IMR-90 (cell line): ENCODE data around the gene CLNK. TPM values are rescaled to one million over a fixed set of nuclear protein-coding genes. Genes with fewer than 3 reads are reported as not detected.

Source experiments
- ATAC-seq: fragments of 200-7000 bp; cut with Tn5 transposase; 2 replicates; pipeline ENCODE4 v1.9.1; 2020; ENCODE audit warnings: low read depth, mild to moderate bottlenecking, moderate library complexity
- BruUV-seq: library from RNA; stranded (reverse); fragments of 400-500 nt; replicated peaks from 2 replicates; lab custom pipeline; 2021; lab: Mats Ljungman, UMichigan
- CTCF ChIA-PET: fragments of 300-600 bp; formaldehyde crosslinking; extraction: SDS; loops from one replicate; lab custom pipeline; 2021; ENCODE audit warnings: antibody characterized with exemption; lab: Yijun Ruan, JAX
- POLR2A ChIA-PET: fragments of 300-600 bp; sonication (Branson Sonifier 250); formaldehyde crosslinking; loops from one replicate; lab custom pipeline; 2022; ENCODE audit warnings: antibody characterized with exemption; ENCODE audit not compliant: unreplicated experiment; lab: Charles Lee
- DNase-seq: peaks from one replicate; pipeline ENCODE4 v3.0.0; 2013
- H2AFZ ChIP-seq: replicated peaks from 2 replicates; pipeline ENCODE3; 2013; ENCODE audit warnings: low read length, mild to moderate bottlenecking; ENCODE audit not compliant: poor library complexity
- H2AK5ac ChIP-seq: 2 replicates; pipeline ENCODE4 v1.6.1; 2013; ENCODE audit warnings: low read depth, low read length, inconsistent platforms
- H2AK9ac ChIP-seq: replicated peaks from 2 replicates; pipeline ENCODE3; 2013; ENCODE audit warnings: mild to moderate bottlenecking, low read depth, low read length, moderate library complexity; ENCODE audit not compliant: poor library complexity
- H2BK120ac ChIP-seq: 2 replicates; pipeline ENCODE4 v1.6.1; 2013; ENCODE audit warnings: low read depth, low read length, inconsistent platforms
- H2BK15ac ChIP-seq: 3 replicates; pipeline ENCODE4 v1.6.1; 2013; ENCODE audit warnings: low read depth, low read length, inconsistent platforms
- H2BK20ac ChIP-seq: 2 replicates; pipeline ENCODE4 v1.6.1; 2013; ENCODE audit warnings: low read depth, mild to moderate bottlenecking, inconsistent platforms, low read length, moderate library complexity
- H2BK5ac ChIP-seq: 2 replicates; pipeline ENCODE4 v1.6.1; 2013; ENCODE audit warnings: mild to moderate bottlenecking, low read depth, low read length, inconsistent platforms; ENCODE audit not compliant: poor library complexity, severe bottlenecking
- H3K14ac ChIP-seq: replicated peaks from 2 replicates; pipeline ENCODE4 v1.6.1; 2013; ENCODE audit warnings: low read depth, low read length, inconsistent platforms
- H3K18ac ChIP-seq: 2 replicates; pipeline ENCODE4 v1.6.1; 2013; ENCODE audit warnings: low read depth, low read length, control low read depth
- H3K23ac ChIP-seq: 2 replicates; pipeline ENCODE4 v1.6.1; 2013; ENCODE audit warnings: low read depth, low read length, inconsistent platforms
- H3K27ac ChIP-seq: 2 replicates; pipeline ENCODE4 v1.5.1; 2013; ENCODE audit warnings: mild to moderate bottlenecking, control low read depth, low read length; ENCODE audit not compliant: insufficient read depth
- H3K27me3 ChIP-seq: 2 replicates; pipeline ENCODE4 v1.6.1; 2013; ENCODE audit warnings: low read length; ENCODE audit not compliant: control insufficient read depth, insufficient read depth
- H3K36me3 ChIP-seq: 2 replicates; pipeline ENCODE4 v1.6.1; 2013; ENCODE audit warnings: low read length, mixed read lengths; ENCODE audit not compliant: control insufficient read depth, insufficient read depth
- H3K4ac ChIP-seq: 2 replicates; pipeline ENCODE4 v1.6.1; 2013; ENCODE audit warnings: low read depth, low read length, inconsistent platforms
- H3K4me1 ChIP-seq: 2 replicates; pipeline ENCODE4 v1.6.1; 2013; ENCODE audit warnings: low read length, mixed read lengths; ENCODE audit not compliant: control insufficient read depth, insufficient read depth
- H3K4me2 ChIP-seq: 2 replicates; pipeline ENCODE4 v1.6.1; 2013; ENCODE audit warnings: low read depth, mild to moderate bottlenecking, control low read depth, low read length, moderate library complexity
- H3K4me3 ChIP-seq: 2 replicates; pipeline ENCODE4 v1.5.1; 2013; ENCODE audit warnings: low read depth, mild to moderate bottlenecking, control low read depth, low read length, moderate library complexity; ENCODE audit not compliant: insufficient read depth
- H3K56ac ChIP-seq: 2 replicates; pipeline ENCODE4 v1.6.1; 2013; ENCODE audit warnings: low read length, inconsistent platforms; ENCODE audit not compliant: insufficient read depth; ENCODE audit errors: extremely low read depth
- H3K79me1 ChIP-seq, 2 experiments: 2 replicates each; pipeline ENCODE4 v1.6.1; 2013; ENCODE audit warnings: low read length in 2 of 2, inconsistent platforms in 1 of 2, low read depth in 1 of 2
- H3K9ac ChIP-seq: 2 replicates; pipeline ENCODE4 v1.6.1; 2013; ENCODE audit warnings: low read depth, low read length, control low read depth
- H3K9me1 ChIP-seq: 2 replicates; pipeline ENCODE4 v1.6.1; 2013; ENCODE audit warnings: low read length, inconsistent platforms; ENCODE audit not compliant: insufficient read depth
- H3K9me3 ChIP-seq: 2 replicates; pipeline ENCODE4 v1.6.1; 2013; ENCODE audit warnings: low read length; ENCODE audit not compliant: control insufficient read depth, insufficient read depth
- H4K20me1 ChIP-seq: 2 replicates; pipeline ENCODE4 v1.6.1; 2013; ENCODE audit warnings: low read length, inconsistent platforms; ENCODE audit not compliant: insufficient read depth
- H4K5ac ChIP-seq: 2 replicates; pipeline ENCODE4 v1.6.1; 2013; ENCODE audit warnings: mild to moderate bottlenecking, low read depth, low read length, control low read depth
- H4K8ac ChIP-seq, 2 experiments: 2 replicates each; pipeline ENCODE4 v1.6.1; 2013; ENCODE audit warnings: low read depth in 2 of 2, low read length in 2 of 2, control low read depth in 1 of 2, inconsistent platforms in 1 of 2
- H4K91ac ChIP-seq: 2 replicates; pipeline ENCODE4 v1.6.1; 2013; ENCODE audit warnings: low read depth, low read length, inconsistent platforms; ENCODE audit not compliant: insufficient read depth
- ELK1 ChIP-seq: fragments of 150-350 bp; IDR thresholded peaks from 2 replicates; pipeline ENCODE4 v1.6.1; 2016; ENCODE audit warnings: low read depth, mild to moderate bottlenecking, low read length, moderate library complexity, borderline replicate concordance
- MXI1 ChIP-seq: IDR thresholded peaks from 2 replicates; pipeline ENCODE4 v1.6.1; 2012; ENCODE audit warnings: low read depth, mild to moderate bottlenecking, low read length, moderate library complexity, borderline replicate concordance
- NFE2L2 ChIP-seq: fragments of 150-350 bp; IDR thresholded peaks from 2 replicates; pipeline ENCODE4 v1.6.1; 2016; ENCODE audit warnings: low read depth, mild to moderate bottlenecking, low read length
- RCOR1 ChIP-seq: IDR thresholded peaks from 2 replicates; pipeline ENCODE4 v1.6.1; 2012; ENCODE audit warnings: mild to moderate bottlenecking, low read length, improper control_type of control experiment; ENCODE audit not compliant: insufficient replicate concordance
- RFX5 ChIP-seq: IDR thresholded peaks from 2 replicates; pipeline ENCODE4 v1.8.0; 2012; ENCODE audit warnings: low read depth, mild to moderate bottlenecking, low read length, moderate library complexity
- WGBS, 2 experiments: methylation state at CpG; one replicate each; pipeline versions ENCODE4 v1.1.5 to v1.1.7; 2013; ENCODE audit warnings: missing lambda C conversion rate in 2 of 2; ENCODE audit not compliant: insufficient read length in 1 of 2; ENCODE audit errors: extremely low coverage in 2 of 2; 5-methylcytosine and 5-hydroxymethylcytosine counted together
- dilution Hi-C: fragments of 300-500 bp; cut with HindIII; formaldehyde crosslinking; loops from one replicate; pipeline ENCODE4 v1.14.3; 2018; ENCODE audit warnings: low sequenced_read_pairs; ENCODE audit not compliant: unreplicated experiment
- in situ Hi-C: fragments of 300-500 bp; cut with MboI; formaldehyde crosslinking; loops from 3 replicates; pipeline ENCODE4 v1.14.3; 2019; ENCODE audit warnings: low sequenced_read_pairs, inconsistent platforms, mixed read lengths
- intact Hi-C: fragments of 100-400 bp; cut with micrococcal nuclease; formaldehyde crosslinking; loops from 2 replicates; pipeline ENCODE4 v1.10.0; 2022
- polyA plus RNA-seq, 3 experiments: library from polyadenylated mRNA; depleted of rRNA; stranded (reverse); fragments of >200 nt; gene quantifications; 2 replicates each; pipeline ENCODE4 v1.2.3, GENCODE V29; 2012; ENCODE audit warnings: low replicate concordance in 1 of 3
- total RNA-seq: library from RNA; depleted of rRNA; stranded (reverse); fragments of >200 nt; gene quantifications from 2 replicates; pipeline ENCODE4 v1.2.3, GENCODE V29; 2012

Gene CLNK
- total and polyA plus RNA-seq, 2 of the 4 experiments (the other 2 are of a cell fraction) = not detected

GRCh38 chr4:10713591-10713990 lies 29.0 kb upstream of the CLNK start:
- H2AK9ac ChIP-seq = no peak overlapping the region
- H2BK15ac ChIP-seq = no peak overlapping the region
- no peak overlapping the region for H4K8ac ChIP-seq
- H2BK120ac ChIP-seq = no peak overlapping the region
- whole genome bisulfite sequencing, 2 experiments = no CpG with 5 or more reads among the region's 3 CpGs
- TF ChIP-seq NFE2L2 (no peak), ELK1 (no peak), MXI1 (no peak), RFX5 (no peak), RCOR1 (no peak)
- intact Hi-C loops = no loop called here
- no peak overlapping the region for H3K4me3 ChIP-seq
- no peak overlapping the region for H3K27ac ChIP-seq
- H3K23ac ChIP-seq = no peak overlapping the region
- H3K9me3 ChIP-seq = peaks cover 8% of the 10 kb centered on the region
- no peaks in the 10 kb centered on the region for H3K9me1 ChIP-seq
- ATAC-seq (no peak), DNase-seq (no peak)
- H4K5ac ChIP-seq = no peak overlapping the region
- no peak overlapping the region for H3K14ac ChIP-seq
- H3K36me3 ChIP-seq = no peaks in the 10 kb centered on the region
- dilution Hi-C loops = no loop called here
- H2BK20ac ChIP-seq = no peak overlapping the region
- H2AK5ac ChIP-seq = no peak overlapping the region
- no peak overlapping the region for H4K91ac ChIP-seq
- no peaks in the 10 kb centered on the region for H3K27me3 ChIP-seq
- H3K4me2 ChIP-seq = no peak overlapping the region
- no peak overlapping the region for H3K56ac ChIP-seq
- H3K79me1 ChIP-seq = no peaks in the 10 kb centered on the region
- no peak overlapping the region for H2AFZ ChIP-seq
- ChIA-PET CTCF (no interaction called here), POLR2A (no interaction called here)
- H3K4me1 ChIP-seq = no peaks in the 10 kb centered on the region
- no peak overlapping the region for H3K9ac ChIP-seq
- H4K20me1 ChIP-seq = no peaks in the 10 kb centered on the region
- no peak overlapping the region for H3K4ac ChIP-seq
- no TSS peak for BruUV-seq
- H3K18ac ChIP-seq = no peak overlapping the region
- no peak overlapping the region for H2BK5ac ChIP-seq
- in situ Hi-C loops = loop anchor here (25.0 kb wide), 1 partner anchor 99 kb away; no protein-coding TSS in a partner anchor
